B cell (primary cell): ENCODE data around the gene GLG1.

Experiments
- CTCF ChIP-seq: fragments of 200-600 bp; IDR thresholded peaks from one replicate; pipeline ENCODE4 v1.8.0; 2022; ENCODE audit warnings: antibody characterized with exemption, mild to moderate bottlenecking
- EZH2 ChIP-seq: IDR thresholded peaks from 2 replicates; pipeline ENCODE4 v1.6.1; 2012; ENCODE audit warnings: borderline replicate concordance, low read depth, mild to moderate bottlenecking, moderate library complexity, low read length; ENCODE audit not compliant: insufficient read depth, poor library complexity, severe bottlenecking

DNA sequence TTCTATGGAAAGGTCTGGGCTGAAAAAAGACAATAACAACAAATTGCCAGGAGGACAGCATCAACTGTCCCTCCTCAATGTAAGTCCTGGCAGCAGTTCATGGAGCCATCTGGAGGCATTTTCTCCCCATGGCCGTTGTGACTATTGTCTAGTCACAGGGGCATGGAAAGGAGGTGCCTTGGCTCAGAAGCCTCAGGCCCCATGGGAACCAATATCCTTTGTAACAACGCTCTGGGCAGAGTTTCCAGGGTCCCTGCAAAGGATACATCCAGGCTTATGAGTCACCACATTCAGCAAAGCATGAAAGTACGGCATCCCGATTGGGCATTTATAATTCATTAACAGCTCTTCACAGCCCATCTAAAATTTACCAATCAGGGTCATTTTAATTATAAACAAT, 85.2 kb downstream of the GLG1 start:
- no peak for TF ChIP-seq CTCF
- TF ChIP-seq EZH2 = no peak
